Loucy (cell line): ENCODE measurements around the gene OPN1MW.
"Not testable (repeated sequence)": the region's sequence is repeated elsewhere in the genome, so short reads cannot be mapped to it uniquely, and the experiment has no call there.

Experiments
- EZH2phosphoT487 ChIP-seq: fragments of 200-600 bp; IDR thresholded peaks from 2 replicates; pipeline ENCODE4 v1.6.1; 2018; ENCODE audit warnings: antibody characterized with exemption, mild to moderate bottlenecking, moderate library complexity, borderline replicate concordance
- TF ChIP-seq, protein P1 (sequence below): fragments of 200-600 bp; sonication (generic); conservative IDR thresholded peaks from 2 replicates; pipeline ENCODE4 v1.5.1; 2014; ENCODE audit warnings: mild to moderate bottlenecking, antibody characterized with exemption, low read length

DNA sequence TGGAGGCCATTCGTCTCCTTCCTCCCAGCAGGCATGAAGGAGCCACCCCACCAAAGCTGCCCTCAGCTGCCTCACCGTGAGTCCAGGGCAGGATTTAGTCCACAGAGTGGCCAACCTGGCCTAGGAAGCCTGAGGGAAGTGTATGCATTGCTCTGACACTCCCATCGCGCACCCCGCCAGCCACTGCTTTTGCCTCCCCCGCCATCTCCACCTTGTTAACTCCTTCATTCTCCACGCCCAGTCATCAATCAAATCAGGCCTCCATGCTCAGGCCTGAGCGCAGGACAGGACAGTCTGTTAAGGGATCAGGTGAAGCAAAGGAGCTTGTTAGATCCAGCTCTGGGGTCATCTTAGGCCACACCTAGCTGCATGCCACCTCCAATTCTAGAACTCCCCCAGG is 10.4 kb downstream of the OPN1MW start:
- TF ChIP-seq, protein P1, sequence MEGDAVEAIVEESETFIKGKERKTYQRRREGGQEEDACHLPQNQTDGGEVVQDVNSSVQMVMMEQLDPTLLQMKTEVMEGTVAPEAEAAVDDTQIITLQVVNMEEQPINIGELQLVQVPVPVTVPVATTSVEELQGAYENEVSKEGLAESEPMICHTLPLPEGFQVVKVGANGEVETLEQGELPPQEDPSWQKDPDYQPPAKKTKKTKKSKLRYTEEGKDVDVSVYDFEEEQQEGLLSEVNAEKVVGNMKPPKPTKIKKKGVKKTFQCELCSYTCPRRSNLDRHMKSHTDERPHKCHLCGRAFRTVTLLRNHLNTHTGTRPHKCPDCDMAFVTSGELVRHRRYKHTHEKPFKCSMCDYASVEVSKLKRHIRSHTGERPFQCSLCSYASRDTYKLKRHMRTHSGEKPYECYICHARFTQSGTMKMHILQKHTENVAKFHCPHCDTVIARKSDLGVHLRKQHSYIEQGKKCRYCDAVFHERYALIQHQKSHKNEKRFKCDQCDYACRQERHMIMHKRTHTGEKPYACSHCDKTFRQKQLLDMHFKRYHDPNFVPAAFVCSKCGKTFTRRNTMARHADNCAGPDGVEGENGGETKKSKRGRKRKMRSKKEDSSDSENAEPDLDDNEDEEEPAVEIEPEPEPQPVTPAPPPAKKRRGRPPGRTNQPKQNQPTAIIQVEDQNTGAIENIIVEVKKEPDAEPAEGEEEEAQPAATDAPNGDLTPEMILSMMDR = not testable (repeated sequence)
- TF ChIP-seq EZH2phosphoT487 = not testable (repeated sequence)
